ENCODE data around the gene ZNF416.

ZNF416 gene

DNA sequence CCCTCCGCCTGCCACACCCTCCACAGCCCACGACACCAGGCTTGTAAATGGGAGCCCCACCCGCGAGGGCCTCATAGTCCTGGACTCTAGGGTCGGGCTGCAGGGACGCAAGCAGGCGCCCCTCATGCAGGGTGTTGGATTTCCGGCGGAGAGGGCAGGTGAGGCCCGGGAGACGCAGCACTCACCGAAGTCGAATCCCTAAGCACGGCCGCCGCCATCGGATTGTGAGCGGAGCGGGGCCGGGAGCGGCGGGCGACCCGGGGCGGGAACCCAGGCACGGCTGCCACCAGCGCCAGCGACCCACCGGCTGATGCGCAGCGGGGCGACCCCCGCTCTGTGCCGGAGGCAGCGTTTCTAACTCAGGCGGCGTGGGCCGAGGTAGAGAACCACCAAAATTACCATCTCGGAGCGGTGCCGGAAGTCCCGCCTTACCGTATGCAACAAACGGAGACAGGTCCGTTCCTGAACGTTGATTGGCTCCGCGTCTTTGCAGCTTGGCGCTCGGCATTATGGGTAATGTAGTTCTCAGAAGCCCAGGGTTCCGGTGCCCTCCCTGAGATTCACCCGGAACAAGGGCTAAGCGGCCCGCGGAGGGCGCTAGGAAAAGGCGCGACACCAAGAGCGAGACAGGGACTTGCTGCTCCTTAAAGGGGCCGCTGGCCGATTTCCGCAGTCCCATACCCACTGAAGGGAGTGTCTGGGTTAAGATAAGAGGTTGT is at the start of gene ZNF416:
Gene ZNF416 (minus strand): TSS at position 425 of the 719 bp plus-strand sequence. CDS start 207 bp downstream, at position 218.
- in situ Hi-C loops (cut with HindIII; ENCODE audit: low sequenced_read_pairs) = no loop called here

DNA sequence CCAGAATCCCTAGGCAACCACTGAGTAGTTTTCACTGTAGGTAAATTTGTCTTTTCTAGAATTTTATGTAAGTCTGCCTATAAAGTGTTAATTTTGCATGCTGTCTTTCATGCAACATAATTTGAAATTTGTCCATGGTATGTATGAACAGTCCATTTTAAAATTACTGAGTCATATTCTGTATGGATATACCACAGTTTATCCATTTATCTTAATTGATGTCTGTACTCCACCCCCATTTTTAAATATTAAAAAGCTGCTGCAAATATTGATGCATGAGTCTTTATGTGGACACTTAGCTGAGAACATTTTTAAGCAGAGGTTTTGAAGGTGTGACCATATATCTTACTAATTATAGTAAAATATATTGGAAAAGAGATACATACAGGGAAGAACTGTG is 44.4 kb upstream of the ZNF416 start:
- in situ Hi-C loops (cut with HindIII; ENCODE audit: low sequenced_read_pairs) = no loop called here

DNA sequence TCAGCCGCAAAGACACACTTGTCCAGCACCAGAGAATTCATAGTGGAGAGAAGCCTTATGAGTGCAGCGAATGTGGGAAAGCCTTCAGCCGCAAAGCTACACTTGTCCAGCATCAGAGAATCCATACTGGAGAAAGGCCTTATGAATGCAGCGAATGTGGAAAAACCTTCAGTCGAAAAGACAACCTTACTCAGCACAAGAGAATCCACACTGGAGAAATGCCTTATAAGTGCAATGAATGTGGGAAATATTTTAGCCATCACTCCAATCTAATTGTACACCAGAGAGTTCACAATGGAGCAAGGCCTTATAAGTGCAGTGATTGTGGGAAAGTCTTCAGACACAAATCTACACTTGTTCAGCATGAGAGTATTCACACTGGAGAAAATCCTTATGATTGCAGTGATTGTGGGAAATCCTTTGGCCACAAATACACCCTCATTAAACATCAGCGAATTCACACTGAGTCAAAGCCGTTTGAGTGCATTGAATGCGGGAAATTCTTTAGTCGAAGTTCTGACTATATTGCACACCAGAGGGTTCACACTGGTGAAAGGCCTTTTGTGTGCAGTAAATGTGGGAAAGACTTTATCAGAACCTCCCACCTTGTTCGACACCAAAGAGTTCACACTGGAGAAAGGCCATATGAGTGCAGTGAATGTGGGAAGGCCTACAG is 42.1 kb upstream of the ZNF416 start:
- in situ Hi-C loops (cut with HindIII; ENCODE audit: low sequenced_read_pairs) = no loop called here

DNA sequence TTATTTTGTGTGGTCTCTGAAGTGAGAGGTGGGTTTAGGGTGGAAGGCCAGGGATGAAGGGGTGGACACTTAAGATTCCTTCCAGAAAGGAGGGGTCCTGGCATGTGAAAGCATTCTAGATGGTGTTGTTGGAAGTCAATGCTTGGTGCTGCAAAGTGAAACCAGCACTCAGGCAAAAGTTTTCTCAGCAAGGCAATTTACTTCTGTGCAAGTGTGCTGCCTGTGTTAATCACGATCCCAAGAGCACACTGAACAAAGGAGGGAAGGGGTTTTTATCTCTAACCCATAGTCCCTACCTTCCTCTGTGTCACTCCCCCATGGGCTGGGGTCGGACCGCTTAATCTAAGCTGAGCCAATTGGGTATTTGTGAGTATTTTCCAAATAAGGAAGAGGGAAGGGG is 36.6 kb upstream of the ZNF416 start:
- in situ Hi-C loops (cut with HindIII; ENCODE audit: low sequenced_read_pairs) = no loop called here

DNA sequence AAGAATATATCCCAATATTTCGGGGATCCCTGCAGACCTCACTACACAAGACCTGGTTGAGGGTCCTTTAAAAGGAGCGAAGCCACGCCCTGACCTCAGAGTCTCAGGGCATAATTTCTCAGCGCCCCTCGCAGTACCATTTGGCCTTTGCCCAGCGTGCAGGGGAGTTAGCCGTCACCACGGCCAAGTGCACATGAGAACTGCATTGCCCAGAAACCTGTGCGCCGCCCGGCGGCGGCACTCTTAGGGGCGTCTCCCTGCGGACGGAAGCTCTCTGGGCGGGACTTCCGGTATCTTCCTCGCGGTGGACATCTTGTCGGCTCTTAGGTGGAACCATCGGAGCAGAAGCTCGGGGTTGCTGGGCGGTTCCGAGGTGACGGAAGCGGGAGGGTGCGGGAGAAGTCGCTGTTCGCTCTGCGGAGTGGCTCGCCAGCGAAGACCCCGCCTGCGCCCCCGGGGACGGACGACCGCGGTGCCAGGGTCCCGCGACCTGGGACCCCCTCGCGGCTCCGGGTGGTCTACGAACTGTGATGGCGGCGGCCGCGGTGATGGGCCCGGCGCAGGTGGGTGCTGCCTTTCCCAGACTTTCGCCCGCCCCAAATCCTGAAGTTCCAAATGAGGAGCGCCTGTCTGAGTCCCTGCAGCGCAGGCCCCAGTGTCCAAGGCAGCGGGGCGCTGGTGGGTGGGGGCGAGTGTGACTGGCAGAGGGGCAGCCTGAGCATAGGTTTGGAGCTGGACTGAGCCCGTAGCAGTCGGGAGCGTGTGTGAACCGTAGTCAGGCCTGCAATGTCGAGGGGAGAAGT is 35.4 kb upstream of the ZNF416 start, which contains the start of gene ZNF134:
Gene ZNF134 (plus strand): TSS at position 302 of the 803 bp plus-strand sequence. CDS start 5,227 bp downstream, outside the sequence.
- in situ Hi-C loops (cut with HindIII; ENCODE audit: low sequenced_read_pairs) = no loop called here

DNA sequence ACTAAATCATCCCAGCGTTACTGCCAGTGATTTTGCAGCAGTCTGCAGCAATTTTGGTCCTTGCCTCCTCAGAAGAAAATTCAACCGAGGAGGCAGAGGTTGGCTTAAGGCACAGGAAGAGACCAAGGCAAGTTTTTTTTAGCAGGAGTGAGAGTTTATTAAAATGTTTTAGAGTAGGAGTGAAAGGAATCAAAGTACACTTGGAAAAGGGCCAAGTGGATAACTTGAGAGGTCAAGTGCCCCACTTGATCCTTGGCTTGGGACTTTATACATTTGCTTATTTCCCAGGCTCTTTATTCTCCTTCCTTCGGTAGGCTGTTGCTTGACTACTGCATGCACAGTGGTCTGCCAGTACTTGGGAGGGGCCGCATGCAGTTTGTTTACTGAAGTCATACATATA is 32.4 kb upstream of the ZNF416 start:
- in situ Hi-C loops (cut with HindIII; ENCODE audit: low sequenced_read_pairs) = no loop called here

DNA sequence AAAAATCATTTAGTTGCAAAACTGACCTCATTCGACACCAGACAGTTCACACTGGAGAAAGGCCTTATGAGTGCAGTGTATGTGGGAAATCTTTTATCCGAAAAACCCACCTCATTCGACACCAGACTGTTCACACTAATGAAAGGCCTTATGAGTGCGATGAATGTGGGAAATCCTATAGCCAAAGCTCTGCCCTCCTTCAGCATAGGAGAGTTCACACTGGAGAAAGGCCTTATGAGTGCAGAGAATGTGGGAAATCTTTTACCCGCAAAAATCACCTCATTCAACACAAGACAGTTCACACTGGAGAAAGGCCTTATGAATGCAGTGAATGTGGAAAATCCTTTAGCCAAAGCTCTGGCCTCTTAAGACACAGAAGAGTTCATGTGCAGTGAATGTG is 28.2 kb upstream of the ZNF416 start:
- in situ Hi-C loops (cut with HindIII; ENCODE audit: low sequenced_read_pairs) = no loop called here

DNA sequence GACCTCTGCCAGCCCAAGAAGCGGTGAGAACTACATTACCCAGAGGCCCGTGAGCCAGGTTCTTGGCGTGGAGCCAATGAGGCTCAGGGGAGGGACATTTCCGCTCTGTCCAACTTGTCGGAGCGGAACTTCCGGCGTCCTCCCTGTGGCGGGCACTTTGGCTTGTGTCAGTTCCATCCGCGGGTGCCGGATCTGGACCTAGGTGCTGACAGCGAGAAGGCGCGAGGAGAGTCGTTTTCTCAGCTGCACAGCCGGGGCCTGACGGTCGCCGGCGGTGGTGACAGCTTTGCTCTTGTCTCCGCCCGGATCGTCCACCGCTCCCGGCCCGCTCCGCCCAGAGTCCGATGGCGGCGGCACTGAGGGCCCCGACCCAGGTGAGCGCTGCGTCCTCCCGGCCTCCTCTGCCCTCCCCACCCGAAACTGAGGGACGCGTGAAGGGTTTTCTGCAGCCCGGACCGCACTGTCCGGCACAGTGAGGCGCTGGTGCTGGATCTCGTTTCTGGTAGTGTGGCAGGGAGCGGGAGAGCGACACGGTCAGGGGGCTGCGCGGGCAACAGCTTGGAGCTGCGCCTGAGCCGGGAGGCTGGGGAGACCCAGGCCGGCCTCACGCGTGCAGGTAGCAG is 21.2 kb upstream of the ZNF416 start, which contains the start of gene ZNF530:
Gene ZNF530 (plus strand): TSS at position 125 of the 623 bp plus-strand sequence. CDS start 4,461 bp downstream, outside the sequence.
- in situ Hi-C loops (cut with HindIII; ENCODE audit: low sequenced_read_pairs) = no loop called here

DNA sequence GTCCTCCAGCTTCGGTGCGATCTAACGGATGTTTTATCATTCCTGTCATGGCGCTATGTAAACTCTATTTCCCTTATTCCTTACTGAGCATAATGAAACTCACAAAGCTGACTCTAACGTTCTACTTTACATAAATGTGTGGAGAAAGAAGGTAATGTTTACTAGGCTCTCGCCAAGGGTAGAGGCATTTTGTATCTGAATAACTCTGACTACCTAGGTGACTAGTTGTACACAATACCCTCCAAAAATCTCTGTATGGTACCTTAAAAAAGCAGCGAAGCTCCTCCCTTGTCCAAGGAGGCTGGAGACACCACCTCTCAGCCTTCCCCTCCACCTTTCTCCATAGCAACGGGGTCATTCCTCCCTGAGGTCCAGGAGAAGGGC is 20.7 kb upstream of the ZNF416 start:
- in situ Hi-C loops (cut with HindIII; ENCODE audit: low sequenced_read_pairs) = no loop called here

DNA sequence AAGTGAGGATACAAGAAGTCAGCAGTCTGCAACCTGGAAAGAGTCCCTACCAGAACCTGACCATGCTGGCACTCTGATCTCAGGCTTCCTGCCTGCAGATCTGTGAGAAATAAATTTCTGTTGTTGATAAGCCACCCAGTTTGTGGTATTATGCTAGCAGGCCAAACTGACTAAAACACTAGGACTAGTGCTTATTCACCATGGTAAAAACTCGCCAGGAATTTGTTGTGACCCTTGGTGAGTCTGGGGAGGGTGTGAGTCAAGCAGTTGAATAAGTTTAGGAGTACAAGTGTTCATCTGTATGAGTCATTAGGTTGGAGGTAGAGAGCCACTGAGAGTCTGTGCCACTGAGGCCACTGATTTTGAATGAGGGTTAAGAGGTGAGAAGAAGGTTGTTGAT is 8.8 kb upstream of the ZNF416 start:
- in situ Hi-C loops (cut with HindIII; ENCODE audit: low sequenced_read_pairs) = no loop called here

DNA sequence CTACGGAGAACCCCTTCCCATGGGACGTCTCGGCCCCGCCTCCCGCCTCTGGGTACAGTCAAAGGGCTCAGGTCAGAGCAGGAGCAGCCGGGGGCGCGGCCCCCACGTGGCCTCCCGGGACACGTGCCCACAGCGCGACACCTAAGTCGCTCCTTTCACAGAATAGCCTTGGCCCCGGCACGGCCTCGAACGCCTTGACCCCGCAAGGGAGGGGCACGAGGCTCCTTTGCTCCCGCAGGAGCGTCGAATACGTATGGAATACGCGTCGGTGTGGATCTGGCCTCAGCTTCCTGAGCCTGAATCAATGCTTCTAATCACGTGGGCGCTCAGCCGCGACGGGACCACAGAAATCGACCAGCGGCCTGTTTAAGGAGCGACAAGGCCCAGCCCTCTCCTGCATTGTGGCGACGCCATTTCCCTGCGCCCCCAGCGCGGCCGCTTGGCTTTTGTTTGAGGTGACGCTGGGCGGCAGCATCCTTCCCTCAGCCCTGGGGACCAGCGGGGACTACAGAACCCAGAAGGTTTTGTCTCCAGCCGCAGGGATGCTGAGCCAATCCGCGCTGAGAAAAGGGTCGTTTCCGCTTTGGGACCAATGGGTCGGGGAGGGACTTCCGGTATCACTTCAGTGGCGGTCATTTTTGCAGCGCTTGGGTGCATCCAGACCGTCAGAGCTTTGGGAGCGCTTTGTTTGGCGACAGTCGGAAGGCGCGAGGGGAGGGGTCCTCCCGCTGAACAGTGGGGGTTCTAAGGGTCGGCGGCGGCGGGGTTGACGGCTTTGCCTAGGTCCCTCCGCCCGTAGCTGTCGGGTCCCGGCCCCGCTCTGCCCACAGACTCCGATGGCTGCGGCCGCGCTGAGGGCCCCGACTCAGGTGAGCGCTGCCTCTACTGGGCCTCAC is 5.1 kb upstream of the ZNF416 start, which contains the start of gene ZIK1:
Gene ZIK1 (plus strand): TSS at position 625 of the 896 bp plus-strand sequence. CDS start 212 bp downstream, at position 837.
- in situ Hi-C loops (cut with HindIII; ENCODE audit: low sequenced_read_pairs) = no loop called here

DNA sequence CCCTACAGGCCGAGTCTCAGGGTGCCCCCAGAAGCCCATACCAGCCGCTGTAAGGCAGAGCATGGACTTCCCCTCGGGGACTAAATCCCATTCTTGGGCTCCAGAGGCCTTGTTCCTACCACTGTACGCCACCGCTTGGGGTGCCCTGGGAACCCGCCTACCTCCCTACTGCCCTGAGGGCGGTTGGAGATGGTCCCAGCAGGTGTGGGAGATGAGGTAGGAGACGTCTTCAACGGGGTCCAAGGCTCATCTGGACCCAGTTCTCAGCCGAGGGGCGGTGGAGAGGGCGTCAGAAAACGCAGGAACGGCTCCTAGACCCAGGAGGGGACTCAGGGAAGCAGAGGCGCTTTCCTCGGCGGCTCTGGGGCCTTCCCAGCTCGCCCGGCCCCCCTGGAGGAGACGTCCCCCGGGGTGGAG is 4.4 kb upstream of the ZNF416 start:
- in situ Hi-C loops (cut with HindIII; ENCODE audit: low sequenced_read_pairs) = no loop called here

DNA sequence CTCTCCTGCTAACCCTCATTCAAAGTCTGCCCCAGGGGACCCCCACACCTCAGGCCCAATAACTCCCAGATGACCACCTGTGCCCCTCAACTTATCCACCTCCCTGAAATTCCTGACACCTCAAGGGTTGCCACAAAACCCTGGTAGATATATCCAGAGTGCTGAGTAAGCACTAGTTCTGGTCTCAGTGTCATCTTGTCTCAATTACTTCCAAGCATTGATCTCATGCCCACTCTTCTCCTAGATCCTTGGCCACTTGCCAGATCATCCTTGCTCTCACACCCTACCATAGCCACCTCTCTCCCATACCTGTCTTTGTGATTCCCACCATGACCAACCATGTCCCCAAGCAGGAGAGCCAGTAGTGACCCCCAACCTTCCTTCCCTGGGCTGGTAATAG is 2.0 kb downstream of the ZNF416 start:
- in situ Hi-C loops (cut with HindIII; ENCODE audit: low sequenced_read_pairs) = no loop called here

DNA sequence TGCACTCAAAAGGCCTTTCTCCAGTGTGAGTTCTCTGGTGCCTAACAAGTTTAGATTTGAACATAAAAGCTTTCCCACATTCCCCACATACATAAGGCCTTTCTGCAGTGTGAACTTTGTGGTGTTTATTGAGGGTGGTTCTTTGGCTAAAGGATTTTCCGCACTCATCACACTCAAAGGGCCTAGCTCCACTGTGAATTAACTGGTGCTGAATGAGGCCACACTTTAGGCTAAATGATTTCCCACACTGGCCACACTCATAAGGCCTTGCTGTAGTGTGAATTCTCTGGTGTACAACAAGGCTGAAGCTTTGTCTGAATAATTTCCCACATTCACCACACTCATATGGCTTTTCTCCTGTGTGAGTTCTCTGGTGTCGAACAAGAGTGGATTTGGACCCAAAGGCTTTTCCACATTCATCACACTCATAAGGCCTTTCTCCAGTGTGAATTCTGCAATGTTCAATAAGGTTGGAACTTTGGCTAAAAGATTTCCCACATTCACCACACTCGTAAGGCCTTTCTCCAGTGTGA is 6.2 kb downstream of the ZNF416 start:
- in situ Hi-C loops (cut with HindIII; ENCODE audit: low sequenced_read_pairs) = no loop called here

DNA sequence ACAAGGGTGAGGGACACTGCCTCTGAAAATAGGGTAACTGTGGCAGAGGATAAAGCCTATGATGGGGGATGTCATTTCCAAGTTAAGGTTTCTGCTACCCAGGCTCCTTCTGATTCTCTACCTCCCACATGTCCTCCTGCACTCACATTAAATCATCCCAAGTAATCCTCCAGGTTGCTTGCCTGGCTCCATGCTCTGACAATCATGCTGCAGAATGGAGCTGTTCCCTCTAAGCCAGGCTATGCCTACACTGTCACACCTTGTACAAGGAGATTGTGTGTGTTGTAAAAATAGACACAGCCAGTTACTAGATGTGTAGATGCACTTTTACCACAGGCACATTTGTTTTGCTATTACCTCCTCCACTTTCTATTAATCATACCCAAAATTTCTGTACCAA is 8.0 kb downstream of the ZNF416 start:
- in situ Hi-C loops (cut with HindIII; ENCODE audit: low sequenced_read_pairs) = no loop called here

DNA sequence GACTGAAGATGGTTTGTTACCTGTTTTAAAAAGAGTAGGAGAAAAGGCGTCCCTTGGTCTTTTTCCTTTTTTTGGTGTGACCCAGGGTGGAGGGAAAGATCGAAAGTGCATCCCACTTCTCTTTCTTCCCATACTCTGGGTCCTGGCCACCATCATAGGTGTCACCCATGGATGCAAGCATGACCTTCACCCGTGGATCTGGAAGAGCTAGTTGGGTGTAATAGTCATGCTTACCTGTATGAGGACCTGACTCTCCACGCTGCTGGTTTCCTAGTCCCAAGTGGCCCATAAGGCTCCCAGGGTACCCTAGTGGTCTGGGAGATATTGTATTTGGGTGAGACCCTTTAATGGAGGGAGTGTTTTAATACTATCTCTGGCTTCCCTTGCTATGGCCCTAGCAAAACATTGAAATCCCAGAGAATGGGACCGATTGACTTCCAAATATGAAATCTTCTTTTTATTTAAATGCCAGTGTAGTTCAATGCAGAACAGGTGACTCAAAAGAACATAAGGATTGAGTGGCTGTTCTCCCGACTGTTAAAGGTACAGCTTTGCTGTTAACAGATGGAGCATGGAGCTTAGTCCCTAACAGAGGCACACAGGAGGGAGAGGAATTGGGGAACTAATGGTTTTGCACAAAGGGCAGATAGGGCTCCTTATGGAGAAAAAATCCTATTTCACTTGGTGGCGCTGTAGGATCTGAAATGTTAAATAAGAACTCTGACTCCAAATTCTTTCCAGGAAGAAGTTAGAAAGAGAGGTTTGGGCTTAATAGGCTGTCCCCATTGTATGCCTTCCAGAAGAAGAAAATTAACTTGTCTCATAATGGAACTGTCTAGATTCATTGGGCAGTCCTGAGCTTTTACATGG is 12.1 kb downstream of the ZNF416 start:
- in situ Hi-C loops (cut with HindIII; ENCODE audit: low sequenced_read_pairs) = no loop called here

DNA sequence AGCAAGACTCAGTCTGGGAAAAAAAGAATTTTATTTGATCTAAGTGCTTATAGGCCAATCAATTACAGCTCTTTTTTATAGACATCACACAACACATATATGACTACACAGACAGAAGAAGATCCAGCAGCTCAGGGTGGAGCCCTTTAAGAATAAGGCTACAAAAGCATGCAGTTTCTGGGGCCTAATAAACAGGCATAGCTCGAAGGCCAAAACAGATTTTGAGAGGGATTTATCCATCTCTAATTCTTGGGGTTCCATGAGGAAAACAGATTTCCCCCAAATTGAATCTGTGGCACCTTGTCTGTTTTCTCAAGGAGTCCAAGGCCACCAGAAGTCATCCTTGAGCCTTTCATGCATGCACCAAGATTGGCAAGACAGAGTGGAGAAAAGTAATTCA is 15.2 kb downstream of the ZNF416 start:
- in situ Hi-C loops (cut with HindIII; ENCODE audit: low sequenced_read_pairs) = no loop called here

DNA sequence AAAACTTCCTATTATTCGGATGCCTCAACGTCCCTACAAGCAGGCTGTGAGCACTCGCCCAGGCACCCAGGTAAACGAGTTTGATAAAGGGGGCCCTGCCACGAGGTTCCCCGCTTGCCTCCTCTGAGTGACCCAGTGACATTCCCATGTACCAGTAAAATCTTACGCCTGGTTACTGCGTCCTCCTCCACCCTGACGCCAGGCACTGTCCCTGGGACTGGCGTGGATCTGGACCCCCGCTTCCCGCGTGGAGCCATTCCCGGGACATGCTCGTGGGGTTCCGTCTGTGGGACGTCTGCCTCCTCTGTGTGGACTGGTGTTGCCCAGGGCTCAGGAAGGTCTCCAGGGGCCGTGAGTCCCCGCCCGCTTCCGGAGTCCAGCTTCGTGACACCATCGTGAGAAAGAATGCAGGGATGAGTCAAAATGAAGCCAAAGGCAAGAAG is 18.6 kb downstream of the ZNF416 start:
- in situ Hi-C loops (cut with HindIII; ENCODE audit: low sequenced_read_pairs) = no loop called here

Data from DLD1 (cell line).